ENCODE measurements around the gene RAB37. TPM values are rescaled to one million over a fixed set of nuclear protein-coding genes. Genes with fewer than 3 reads are reported as not detected.

RAB37 gene
- polyA plus RNA-seq, 1 of the 3 experiments (the other 2 are of a cell fraction) = 0.25 TPM

DNA sequence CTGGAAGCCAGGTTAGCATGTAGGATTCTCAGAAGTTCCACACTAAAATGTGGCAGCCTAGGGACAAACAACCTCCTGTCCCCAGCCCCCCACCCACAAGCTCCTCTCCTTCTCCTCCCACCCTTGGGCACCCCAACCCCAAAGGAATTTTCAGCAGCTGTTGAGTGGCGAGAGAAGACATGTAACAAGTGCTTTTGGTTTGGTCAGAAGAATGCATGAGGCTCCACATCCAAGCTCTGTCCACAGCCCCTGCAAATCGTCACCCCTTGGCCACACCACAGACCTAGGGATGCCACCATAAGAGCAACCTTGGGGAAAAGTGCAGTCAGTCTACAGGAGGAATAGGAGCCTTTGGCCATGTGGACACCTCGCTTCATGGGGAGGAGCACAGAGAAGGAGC is 11.9 kb upstream of the RAB37 start:
- peaks cover 11% of the 10 kb centered on the region for H3F3A ChIP-seq (replicated peaks; ENCODE audit: insufficient read depth)
- H3K4me3 ChIP-seq (ENCODE audit: low read depth in 2 of 2, low read length in 1 of 2) = no peak overlapping the region
- no peak for TF ChIP-seq EP300 (IDR thresholded peaks at IDR 0.05; ENCODE audit: borderline replicate concordance in 1 of 2, low read depth in 1 of 2, low read length in 1 of 2)
- no peak for TF ChIP-seq CTCF (IDR thresholded peaks at IDR 0.05)
- TF ChIP-seq GABPA (IDR thresholded peaks at IDR 0.05; ENCODE audit: low read depth) = no peak
- no peak for TF ChIP-seq SMC3 (IDR thresholded peaks at IDR 0.05; ENCODE audit: low read depth, low read length)
- no peak for TF ChIP-seq REST (IDR thresholded peaks at IDR 0.05; ENCODE audit: low read depth, low read length)
- TF ChIP-seq FOSL2 (IDR thresholded peaks at IDR 0.05; ENCODE audit: borderline replicate concordance, low read depth) = no peak
- TF ChIP-seq SIN3A (IDR thresholded peaks at IDR 0.05; ENCODE audit: borderline replicate concordance, low read depth, low read length) = no peak
- no peak for TF ChIP-seq RFX5 (IDR thresholded peaks at IDR 0.05; ENCODE audit: low read length)
- no peak for DNase-seq
- no peaks in the 10 kb centered on the region for H3K4me1 ChIP-seq (ENCODE audit: control insufficient read depth in 1 of 2, insufficient read depth in 2 of 2, low read depth in 1 of 2, low read length in 1 of 2)
- H3K79me2 ChIP-seq (ENCODE audit: insufficient read depth) = no peaks in the 10 kb centered on the region
- 26% methylated on average over 3 of the region's 3 CpGs for WGBS (ENCODE audit: low lambda C conversion rate)
- H3K9ac ChIP-seq = no peak overlapping the region
- CTCF ChIA-PET = interaction anchor here (0.7 to 10.0 kb wide), 9 partner anchors 11 to 233 kb away, joined by 3 to 77 read pairs (median 4); partner anchors contain the start of gene RAB37
- H3K4me2 ChIP-seq = no peak overlapping the region
- no peak overlapping the region for H2AFZ ChIP-seq (ENCODE audit: low read depth)
- H3K27ac ChIP-seq (ENCODE audit: low read depth in 2 of 2, low read length in 1 of 2) = no peak overlapping the region
- POLR2A ChIA-PET = no interaction called here
- H4K20me1 ChIP-seq (ENCODE audit: insufficient read depth) = no peaks in the 10 kb centered on the region
- H3K27me3 ChIP-seq (ENCODE audit: insufficient read depth) = no peaks in the 10 kb centered on the region; the same call in 1 of the 2 replicates
- H3K36me3 ChIP-seq (replicated peaks in 1 of 2; ENCODE audit: control insufficient read depth in 1 of 2, insufficient read depth in 2 of 2, low read length in 1 of 2) = no peaks in the 10 kb centered on the region
- H3K9me3 ChIP-seq = no peaks in the 10 kb centered on the region
- no peaks in the 10 kb centered on the region for H3K9me2 ChIP-seq

DNA sequence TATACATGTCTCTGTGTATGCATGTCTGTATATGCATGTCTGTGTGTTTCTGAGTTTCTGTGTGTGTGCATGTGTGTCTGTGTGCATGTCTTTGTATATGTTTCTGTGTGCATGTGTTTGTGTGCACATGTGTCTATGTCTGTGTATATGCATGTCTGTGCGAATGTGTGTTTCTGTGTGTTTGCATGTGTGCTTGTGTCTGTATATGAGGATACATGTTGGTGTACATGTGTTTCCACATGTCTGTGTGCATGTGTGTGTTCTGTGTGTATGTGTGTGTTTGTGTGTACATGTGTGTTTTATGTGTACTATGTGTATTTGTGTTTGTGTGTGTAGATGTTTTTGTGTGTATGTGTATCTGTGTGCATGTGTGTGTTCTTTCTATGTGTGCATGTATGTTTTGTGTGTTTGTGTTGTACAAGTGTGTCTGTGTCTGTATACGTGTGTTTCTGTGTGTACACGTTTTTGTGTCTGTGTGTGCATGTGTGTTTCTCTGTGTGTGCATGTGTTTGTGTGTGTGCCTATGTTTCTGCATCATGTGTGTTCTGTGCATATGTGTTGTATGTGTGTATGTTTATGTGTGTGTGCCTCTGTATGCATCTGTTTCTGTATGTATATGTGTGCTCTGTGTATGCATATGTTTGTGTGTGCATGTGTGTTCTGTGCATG is 8.9 kb upstream of the RAB37 start:
- Histone ChIP-seq H3K79me2 (ENCODE audit: insufficient read depth) (no peaks in the 10 kb centered on the region), H3K27me3 (ENCODE audit: insufficient read depth) (no peaks in the 10 kb centered on the region; the same call in 1 of the 2 replicates), H3F3A (replicated peaks; ENCODE audit: insufficient read depth) (peaks cover 11% of the 10 kb centered on the region), H4K20me1 (ENCODE audit: insufficient read depth) (no peaks in the 10 kb centered on the region), H3K4me2 (no peak overlapping the region), H3K36me3 (replicated peaks in 1 of 2; ENCODE audit: control insufficient read depth in 1 of 2, insufficient read depth in 2 of 2, low read length in 1 of 2) (no peaks in the 10 kb centered on the region), H3K9me3 (no peaks in the 10 kb centered on the region), H2AFZ (ENCODE audit: low read depth) (no peak overlapping the region), H3K27ac (ENCODE audit: low read depth in 2 of 2, low read length in 1 of 2) (no peak overlapping the region), H3K4me3 (ENCODE audit: low read depth in 2 of 2, low read length in 1 of 2) (no peak overlapping the region), H3K4me1 (ENCODE audit: control insufficient read depth in 1 of 2, insufficient read depth in 2 of 2, low read depth in 1 of 2, low read length in 1 of 2) (no peaks in the 10 kb centered on the region), H3K9me2 (no peaks in the 10 kb centered on the region), H3K9ac (no peak overlapping the region)
- WGBS (ENCODE audit: low lambda C conversion rate) = 56% methylated on average over 3 of the region's 3 CpGs
- ChIA-PET CTCF (no interaction called here), POLR2A (no interaction called here)
- no peak for TF ChIP-seq TCF12 (IDR thresholded peaks at IDR 0.05)
- TF ChIP-seq RAD21 (IDR thresholded peaks at IDR 0.05; ENCODE audit: low read length) = no peak
- TF ChIP-seq NRF1 (IDR thresholded peaks at IDR 0.05; ENCODE audit: low read depth, low read length) = no peak
- TF ChIP-seq REST (IDR thresholded peaks at IDR 0.05; ENCODE audit: low read depth, low read length) = no peak
- no peak for TF ChIP-seq IRF3 (IDR thresholded peaks at IDR 0.05; ENCODE audit: low read depth, low read length)
- TF ChIP-seq RCOR1 (IDR thresholded peaks at IDR 0.05; ENCODE audit: low read length) = no peak
- DNase-seq = no peak

Measured in SK-N-SH (cell line).